ENCODE results near the gene STIP1. TPM values are rescaled to one million over a fixed set of nuclear protein-coding genes. Genes with fewer than 3 reads are reported as not detected.

The STIP1 gene
- total RNA-seq, 1 donor from 2014 or later: 102 TPM

DNA sequence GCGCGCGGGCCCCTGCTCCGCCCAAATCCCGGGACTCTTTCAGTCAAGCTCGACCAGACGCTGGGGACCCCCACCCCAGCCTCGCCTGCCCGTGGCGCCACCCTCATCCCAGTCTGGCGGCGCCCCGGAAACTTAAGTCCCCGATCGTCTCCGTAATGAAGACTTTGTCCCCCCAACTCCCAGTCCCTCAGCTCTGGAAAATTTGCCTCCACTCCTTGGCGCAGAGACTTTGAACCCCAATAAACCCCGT, 65.7 kb downstream of the STIP1 start:
- FAIRE-seq (no peak), DNase-seq (ENCODE audit: low read depth) (no peak)
- peaks cover 23% of the 10 kb centered on the region for H3K36me3 ChIP-seq (ENCODE audit: control insufficient read depth, insufficient read depth, low read length)
- H3K4me3 ChIP-seq (ENCODE audit: low read depth, low read length): peak overlapping the region; percentile 83
- no peaks in the 10 kb centered on the region for H3K27me3 ChIP-seq (ENCODE audit: control insufficient read depth, insufficient read depth, low read length)
- TF ChIP-seq, protein P1, sequence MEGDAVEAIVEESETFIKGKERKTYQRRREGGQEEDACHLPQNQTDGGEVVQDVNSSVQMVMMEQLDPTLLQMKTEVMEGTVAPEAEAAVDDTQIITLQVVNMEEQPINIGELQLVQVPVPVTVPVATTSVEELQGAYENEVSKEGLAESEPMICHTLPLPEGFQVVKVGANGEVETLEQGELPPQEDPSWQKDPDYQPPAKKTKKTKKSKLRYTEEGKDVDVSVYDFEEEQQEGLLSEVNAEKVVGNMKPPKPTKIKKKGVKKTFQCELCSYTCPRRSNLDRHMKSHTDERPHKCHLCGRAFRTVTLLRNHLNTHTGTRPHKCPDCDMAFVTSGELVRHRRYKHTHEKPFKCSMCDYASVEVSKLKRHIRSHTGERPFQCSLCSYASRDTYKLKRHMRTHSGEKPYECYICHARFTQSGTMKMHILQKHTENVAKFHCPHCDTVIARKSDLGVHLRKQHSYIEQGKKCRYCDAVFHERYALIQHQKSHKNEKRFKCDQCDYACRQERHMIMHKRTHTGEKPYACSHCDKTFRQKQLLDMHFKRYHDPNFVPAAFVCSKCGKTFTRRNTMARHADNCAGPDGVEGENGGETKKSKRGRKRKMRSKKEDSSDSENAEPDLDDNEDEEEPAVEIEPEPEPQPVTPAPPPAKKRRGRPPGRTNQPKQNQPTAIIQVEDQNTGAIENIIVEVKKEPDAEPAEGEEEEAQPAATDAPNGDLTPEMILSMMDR (IDR thresholded peaks at IDR 0.05; ENCODE audit: insufficient read depth, low read length, severe bottlenecking): no peak

DNA sequence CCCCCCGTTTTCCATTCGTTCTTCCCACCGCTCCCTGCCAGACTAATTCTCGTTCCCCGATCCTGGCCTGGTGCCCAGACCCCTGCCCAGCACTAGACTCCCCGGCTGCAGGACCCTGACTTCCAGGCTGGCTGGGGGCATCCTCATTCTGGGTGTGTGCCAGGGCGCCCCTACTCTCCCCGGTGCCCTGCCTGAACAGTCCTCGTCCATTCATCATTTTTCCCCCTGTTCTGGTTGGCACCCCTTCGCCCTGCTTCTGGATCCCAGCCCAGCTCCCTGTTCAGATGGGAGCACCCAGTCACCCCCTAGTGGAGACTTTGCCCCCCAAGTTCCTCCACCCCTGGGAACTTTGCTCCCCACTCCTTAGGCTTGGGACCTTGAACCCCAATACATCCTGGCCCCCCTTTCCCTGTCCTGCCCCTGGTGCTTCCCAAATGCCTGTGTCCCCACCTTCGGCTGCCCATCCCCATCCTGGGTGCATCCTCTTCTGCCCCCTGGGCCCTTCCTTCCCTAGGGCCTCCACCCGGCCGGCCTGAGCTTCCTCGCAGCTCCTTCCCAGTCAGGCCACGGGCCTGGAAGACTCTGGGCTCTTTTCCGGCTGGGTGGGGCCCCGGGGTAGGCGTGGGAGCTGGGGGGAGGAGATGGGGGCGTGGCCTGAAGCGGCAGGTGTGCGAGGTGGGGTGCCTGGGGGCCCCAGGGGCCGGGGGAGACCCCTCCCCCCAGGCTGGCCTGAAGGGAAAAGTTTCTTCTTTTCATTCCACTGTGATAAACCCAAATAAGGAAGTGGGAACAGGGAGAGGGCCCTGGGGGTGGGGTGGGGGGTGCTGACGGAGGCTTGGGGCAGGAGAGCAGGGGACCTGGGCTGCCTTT, 66.3 kb downstream of the STIP1 start:
- H3K27me3 ChIP-seq (ENCODE audit: control insufficient read depth, insufficient read depth, low read length): no peaks in the 10 kb centered on the region
- no peak for FAIRE-seq
- DNase-seq (ENCODE audit: low read depth): peak; percentile 49
- TF ChIP-seq, protein P1 (IDR thresholded peaks at IDR 0.05; ENCODE audit: insufficient read depth, low read length, severe bottlenecking): peak; percentile 49
- H3K36me3 ChIP-seq (ENCODE audit: control insufficient read depth, insufficient read depth, low read length): peaks cover 26% of the 10 kb centered on the region
- peak overlapping the region; percentile 83 for H3K4me3 ChIP-seq (ENCODE audit: low read depth, low read length)

GRCh38 chr11:64253043-64253442, 67.1 kb downstream of the STIP1 start:
- no peak for FAIRE-seq
- DNase-seq (ENCODE audit: low read depth): no peak
- Histone ChIP-seq H3K36me3 (ENCODE audit: control insufficient read depth, insufficient read depth, low read length) (peaks cover 26% of the 10 kb centered on the region), H3K4me3 (ENCODE audit: low read depth, low read length) (no peak overlapping the region), H3K27me3 (ENCODE audit: control insufficient read depth, insufficient read depth, low read length) (no peaks in the 10 kb centered on the region)
- TF ChIP-seq, protein P1 (IDR thresholded peaks at IDR 0.05; ENCODE audit: insufficient read depth, low read length, severe bottlenecking): no peak

- Histone ChIP-seq H3K36me3 (ENCODE audit: control insufficient read depth, insufficient read depth, low read length) (peaks cover 30% of the 10 kb centered on the region), H3K4me3 (ENCODE audit: low read depth, low read length) (no peak overlapping the region), H3K27me3 (ENCODE audit: control insufficient read depth, insufficient read depth, low read length) (no peaks in the 10 kb centered on the region)
- TF ChIP-seq, protein P1 (IDR thresholded peaks at IDR 0.05; ENCODE audit: insufficient read depth, low read length, severe bottlenecking): no peak
- no peak for FAIRE-seq
- no peak for DNase-seq (ENCODE audit: low read depth)
Observed at GRCh38 chr11:64253481-64253880, 67.5 kb downstream of the STIP1 start.

Other genes starting within 250 kb of the STIP1 start
- 4.5 and 7.4 TPM in 2 replicates for gene NAA40, start 247.2 kb upstream of the STIP1 start, total RNA-seq
- gene COX8A, start 211.6 kb upstream of the STIP1 start, total RNA-seq: 266 and 382 TPM in 2 replicates
- 43.5 and 51.1 TPM in 2 replicates for gene OTUB1, start 199.7 kb upstream of the STIP1 start, total RNA-seq
- 0.26 and 1.5 TPM in 2 replicates for gene FLRT1, start 150.2 kb upstream of the STIP1 start, total RNA-seq
- gene MACROD1, start 20.1 kb upstream of the STIP1 start, total RNA-seq: 17.9 and 21.4 TPM in 2 replicates
- 0.51 and 0.53 TPM in 2 replicates for gene FERMT3, start 20.6 kb downstream of the STIP1 start, total RNA-seq
- 17.9 and 24.5 TPM in 2 replicates for gene TRPT1, start 40.0 kb downstream of the STIP1 start, total RNA-seq
- gene NUDT22, start 40.1 kb downstream of the STIP1 start, total RNA-seq: 57.9 and 75.0 TPM in 2 replicates
- gene DNAJC4, start 44.4 kb downstream of the STIP1 start, total RNA-seq: 3.4 and 10.1 TPM in 2 replicates
- 6.7 and 12.4 TPM in 2 replicates for gene VEGFB, start 48.4 kb downstream of the STIP1 start, total RNA-seq
- gene FKBP2, start 54.9 kb downstream of the STIP1 start, total RNA-seq: 45.0 and 91.1 TPM in 2 replicates
- 392 and 481 TPM in 2 replicates for gene PPP1R14B, start 60.8 kb downstream of the STIP1 start, total RNA-seq
- 20.8 and 33.3 TPM in 2 replicates for gene PLCB3, start 65.4 kb downstream of the STIP1 start, total RNA-seq
- gene BAD, start 98.5 kb downstream of the STIP1 start, total RNA-seq: 63.4 and 74.2 TPM in 2 replicates
- 2.9 and 5.6 TPM in 2 replicates for gene GPR137, start 99.7 kb downstream of the STIP1 start, total RNA-seq
- under 0.01 TPM in 1 of 2 replicates, not detected in the other for gene KCNK4, start 105.1 kb downstream of the STIP1 start, total RNA-seq
- 0.26 TPM in 1 of 2 replicates, not detected in the other for gene CATSPERZ, start 114.2 kb downstream of the STIP1 start, total RNA-seq
- 76.9 and 139 TPM in 2 replicates for gene ESRRA, start 119.4 kb downstream of the STIP1 start, total RNA-seq
- gene TRMT112, start 131.4 kb downstream of the STIP1 start, total RNA-seq: 355 and 587 TPM in 2 replicates
- gene PRDX5, start 131.9 kb downstream of the STIP1 start, total RNA-seq: 649 and 769 TPM in 2 replicates
- 2.9 TPM in 2 replicates for gene CCDC88B, start 154.0 kb downstream of the STIP1 start, total RNA-seq
- gene RPS6KA4, start 173.0 kb downstream of the STIP1 start, total RNA-seq: 39.7 and 59.5 TPM in 2 replicates

Measured in bronchial epithelial cell (primary cell).